ENCODE results near the gene NELFCD.

The NELFCD gene

DNA sequence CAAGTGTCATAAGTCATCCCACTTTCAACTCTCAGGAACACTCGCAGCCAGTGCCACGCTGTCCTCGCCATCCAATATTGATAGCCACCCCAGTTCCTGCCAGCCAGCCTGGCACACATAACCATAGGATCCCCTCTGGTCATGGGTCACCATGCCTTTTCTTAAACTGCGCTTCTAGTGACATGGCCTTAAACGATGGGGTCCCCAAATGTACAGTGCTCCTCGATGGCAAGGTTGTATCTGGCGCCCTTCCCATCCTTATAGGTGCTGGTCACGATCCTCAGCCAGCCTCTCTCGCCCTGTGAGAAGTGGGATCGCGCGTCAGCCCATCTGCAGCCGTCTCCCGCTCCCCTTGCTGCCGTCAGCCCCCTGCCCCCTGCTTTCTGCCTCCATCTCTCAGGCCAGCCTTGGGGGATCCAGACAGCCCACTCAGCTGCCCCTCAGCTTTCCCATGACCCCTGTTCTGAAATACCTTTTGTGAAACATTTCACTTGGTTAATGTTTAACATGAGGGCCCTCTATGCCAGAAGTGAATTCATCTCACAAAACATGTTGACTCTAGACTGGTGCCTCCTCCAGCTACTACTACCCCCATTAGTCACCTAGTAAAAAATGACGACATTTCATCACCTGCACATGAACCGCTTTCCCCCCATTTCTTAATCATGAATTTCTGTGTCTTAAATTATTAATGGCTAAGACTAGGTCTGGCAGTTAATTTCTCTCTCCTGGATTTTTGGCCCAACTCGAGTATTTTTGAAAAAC, 14.6 kb downstream of the NELFCD start:
- Histone ChIP-seq H3K9ac (ENCODE audit: low read length) (no peak overlapping the region), H3K9me3 (replicated peaks; ENCODE audit: insufficient read depth, low read length) (no peaks in the 10 kb centered on the region), H3K36me3 (replicated peaks; ENCODE audit: insufficient read depth, low read length) (peaks cover 15% of the 10 kb centered on the region), H4K20me1 (ENCODE audit: insufficient read depth, low read length) (no peaks in the 10 kb centered on the region), H3K27ac (ENCODE audit: low read length) (no peak overlapping the region), H3K9me2 (replicated peaks; ENCODE audit: insufficient read depth, low read length) (no peaks in the 10 kb centered on the region), H2AFZ (ENCODE audit: low read length) (no peak overlapping the region), H3K4me1 (ENCODE audit: low read length) (peaks cover 28% of the 10 kb centered on the region), H3K4me3 (ENCODE audit: low read length) (no peak overlapping the region), H3K79me2 (ENCODE audit: low read length) (peaks cover 5% of the 10 kb centered on the region; the same call in 1 of the 2 replicates), H3K27me3 (replicated peaks; ENCODE audit: insufficient read depth, low read length) (no peaks in the 10 kb centered on the region), H3K4me2 (ENCODE audit: low read depth, low read length) (no peak overlapping the region), H3F3A (ENCODE audit: insufficient read depth, low read length) (peaks cover 19% of the 10 kb centered on the region)
- TF ChIP-seq EZH2phosphoT487 (IDR thresholded peaks at IDR 0.05; ENCODE audit: low read length): no peak
- TF ChIP-seq, protein P1, sequence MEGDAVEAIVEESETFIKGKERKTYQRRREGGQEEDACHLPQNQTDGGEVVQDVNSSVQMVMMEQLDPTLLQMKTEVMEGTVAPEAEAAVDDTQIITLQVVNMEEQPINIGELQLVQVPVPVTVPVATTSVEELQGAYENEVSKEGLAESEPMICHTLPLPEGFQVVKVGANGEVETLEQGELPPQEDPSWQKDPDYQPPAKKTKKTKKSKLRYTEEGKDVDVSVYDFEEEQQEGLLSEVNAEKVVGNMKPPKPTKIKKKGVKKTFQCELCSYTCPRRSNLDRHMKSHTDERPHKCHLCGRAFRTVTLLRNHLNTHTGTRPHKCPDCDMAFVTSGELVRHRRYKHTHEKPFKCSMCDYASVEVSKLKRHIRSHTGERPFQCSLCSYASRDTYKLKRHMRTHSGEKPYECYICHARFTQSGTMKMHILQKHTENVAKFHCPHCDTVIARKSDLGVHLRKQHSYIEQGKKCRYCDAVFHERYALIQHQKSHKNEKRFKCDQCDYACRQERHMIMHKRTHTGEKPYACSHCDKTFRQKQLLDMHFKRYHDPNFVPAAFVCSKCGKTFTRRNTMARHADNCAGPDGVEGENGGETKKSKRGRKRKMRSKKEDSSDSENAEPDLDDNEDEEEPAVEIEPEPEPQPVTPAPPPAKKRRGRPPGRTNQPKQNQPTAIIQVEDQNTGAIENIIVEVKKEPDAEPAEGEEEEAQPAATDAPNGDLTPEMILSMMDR (IDR thresholded peaks at IDR 0.05; ENCODE audit: low read length): no peak
- TF ChIP-seq EZH2 (optimal IDR thresholded peaks at IDR 0.05; ENCODE audit: low read depth, low read length): no peak
- DNase-seq: no peak

DNA sequence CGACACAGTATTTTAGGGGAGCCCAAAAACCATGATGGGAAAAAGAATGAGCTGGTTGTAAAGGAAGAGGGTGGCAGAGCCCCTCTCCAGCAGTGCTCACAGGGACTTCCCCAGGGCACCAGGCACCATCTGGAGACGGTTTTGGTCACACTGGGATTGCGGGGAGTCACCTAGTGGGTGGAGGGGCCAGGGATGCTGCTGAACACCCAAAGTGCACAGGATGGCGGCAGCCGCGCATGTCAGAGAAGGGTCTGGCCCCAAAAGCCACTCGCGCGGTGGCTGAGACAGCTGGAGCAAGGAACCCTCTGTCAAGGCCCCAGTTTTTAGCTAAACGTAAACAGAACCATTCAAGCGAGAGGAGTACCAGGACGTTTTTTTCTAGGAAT, 15.2 kb downstream of the NELFCD start:
- Histone ChIP-seq H2AFZ (ENCODE audit: low read length) (no peak overlapping the region), H3K27ac (ENCODE audit: low read length) (no peak overlapping the region), H4K20me1 (ENCODE audit: insufficient read depth, low read length) (no peaks in the 10 kb centered on the region), H3K36me3 (replicated peaks; ENCODE audit: insufficient read depth, low read length) (peaks cover 11% of the 10 kb centered on the region), H3K4me1 (ENCODE audit: low read length) (peaks cover 28% of the 10 kb centered on the region), H3K4me3 (ENCODE audit: low read length) (no peak overlapping the region), H3K9me2 (replicated peaks; ENCODE audit: insufficient read depth, low read length) (no peaks in the 10 kb centered on the region), H3K9me3 (replicated peaks; ENCODE audit: insufficient read depth, low read length) (no peaks in the 10 kb centered on the region), H3K9ac (ENCODE audit: low read length) (no peak overlapping the region), H3K4me2 (ENCODE audit: low read depth, low read length) (no peak overlapping the region), H3K27me3 (replicated peaks; ENCODE audit: insufficient read depth, low read length) (no peaks in the 10 kb centered on the region), H3K79me2 (ENCODE audit: low read length) (peaks cover 5% of the 10 kb centered on the region; the same call in 1 of the 2 replicates), H3F3A (ENCODE audit: insufficient read depth, low read length) (peaks cover 19% of the 10 kb centered on the region)
- no peak for DNase-seq
- TF ChIP-seq, protein P1 (IDR thresholded peaks at IDR 0.05; ENCODE audit: low read length): no peak
- TF ChIP-seq EZH2 (optimal IDR thresholded peaks at IDR 0.05; ENCODE audit: low read depth, low read length): no peak
- no peak for TF ChIP-seq EZH2phosphoT487 (IDR thresholded peaks at IDR 0.05; ENCODE audit: low read length)

DNA sequence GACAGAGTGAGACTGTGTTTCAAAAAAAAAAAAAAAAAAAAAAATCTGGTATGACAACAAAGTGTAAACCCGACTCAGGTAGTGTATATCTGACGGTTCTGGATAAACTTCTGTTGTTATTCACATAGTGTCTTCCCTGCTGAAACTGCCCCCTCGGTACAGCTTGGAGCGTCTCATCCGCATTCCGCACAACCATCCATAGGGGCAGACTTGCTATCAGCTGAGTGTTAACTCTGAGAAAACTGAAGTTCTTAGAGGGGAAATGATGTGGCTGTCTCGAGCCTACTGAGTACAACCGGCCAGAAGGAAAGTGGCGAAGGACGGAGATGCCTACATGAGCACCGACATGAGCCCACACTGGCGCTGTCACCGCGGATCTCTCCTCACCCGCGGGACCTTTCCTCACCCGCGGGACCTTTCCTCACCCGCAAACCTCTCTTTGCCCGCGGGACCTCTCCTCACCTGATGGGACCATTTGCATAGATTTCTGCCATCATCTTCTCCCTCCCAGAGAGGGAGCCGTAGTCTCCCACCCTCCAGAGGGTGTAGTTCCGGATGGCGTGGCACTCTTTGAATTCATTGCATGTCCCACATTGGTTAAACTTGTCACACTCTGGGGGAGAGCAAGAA, 16.2 kb downstream of the NELFCD start:
- H3K9me3 ChIP-seq (replicated peaks; ENCODE audit: insufficient read depth, low read length): no peaks in the 10 kb centered on the region
- no peaks in the 10 kb centered on the region for H3K27me3 ChIP-seq (replicated peaks; ENCODE audit: insufficient read depth, low read length)
- H3K4me3 ChIP-seq (ENCODE audit: low read length): no peak overlapping the region
- H3K9me2 ChIP-seq (replicated peaks; ENCODE audit: insufficient read depth, low read length): no peaks in the 10 kb centered on the region
- H3K79me2 ChIP-seq (ENCODE audit: low read length): peaks cover 5% of the 10 kb centered on the region; the same call in 1 of the 2 replicates
- DNase-seq: no peak
- H3K4me2 ChIP-seq (ENCODE audit: low read depth, low read length): no peak overlapping the region
- no peak overlapping the region for H3K9ac ChIP-seq (ENCODE audit: low read length)
- H3K36me3 ChIP-seq (replicated peaks; ENCODE audit: insufficient read depth, low read length): peaks cover 9% of the 10 kb centered on the region
- peaks cover 25% of the 10 kb centered on the region for H3K4me1 ChIP-seq (ENCODE audit: low read length)
- H3F3A ChIP-seq (ENCODE audit: insufficient read depth, low read length): peaks cover 19% of the 10 kb centered on the region
- no peak overlapping the region for H2AFZ ChIP-seq (ENCODE audit: low read length)
- TF ChIP-seq, protein P1 (IDR thresholded peaks at IDR 0.05; ENCODE audit: low read length): no peak
- TF ChIP-seq EZH2phosphoT487 (IDR thresholded peaks at IDR 0.05; ENCODE audit: low read length) (no peak), EZH2 (optimal IDR thresholded peaks at IDR 0.05; ENCODE audit: low read depth, low read length) (no peak)
- no peak overlapping the region for H3K27ac ChIP-seq (ENCODE audit: low read length)
- no peaks in the 10 kb centered on the region for H4K20me1 ChIP-seq (ENCODE audit: insufficient read depth, low read length)
